Small intestine (tissue), 7 donors: ENCODE results near the gene VPS9D1. TPM values are rescaled to one million over a fixed set of nuclear protein-coding genes. Genes with fewer than 3 reads are reported as not detected.

Experiments
- DNase-seq, 2 donors: peaks; one replicate each; pipeline versions ENCODE4 v3.0.0 to v3.0.0-alpha.2; 2013
- FAIRE-seq: peaks from 2 replicates; lab custom pipeline; 2012; peaks lifted over from hg19 to GRCh38; lab: Jason Lieb, UNC
- H3K27ac ChIP-seq, 3 donors: one replicate each; pipeline ENCODE4 v1.5.1; 2013; ENCODE audit warnings: low read length in 2 of 3, mild to moderate bottlenecking in 2 of 3, control low read depth in 1 of 3, inconsistent platforms in 1 of 3, low read depth in 1 of 3, moderate library complexity in 1 of 3
- H3K27me3 ChIP-seq, 3 donors: one replicate each; pipeline ENCODE4 v1.6.1; 2013; ENCODE audit warnings: low read length in 3 of 3, inconsistent platforms in 1 of 3; ENCODE audit not compliant: control insufficient read depth in 3 of 3, insufficient read depth in 3 of 3
- H3K36me3 ChIP-seq, 3 donors: one replicate each; pipeline ENCODE4 v1.6.1; 2013; ENCODE audit warnings: low read length in 3 of 3, inconsistent platforms in 1 of 3, low read depth in 1 of 3, mild to moderate bottlenecking in 1 of 3, moderate library complexity in 1 of 3; ENCODE audit not compliant: control insufficient read depth in 3 of 3, insufficient read depth in 2 of 3
- H3K4me1 ChIP-seq, 3 donors: one replicate each; pipeline ENCODE4 v1.6.1; 2013; ENCODE audit warnings: low read length in 2 of 3, inconsistent platforms in 1 of 3, low read depth in 1 of 3, mild to moderate bottlenecking in 1 of 3, moderate library complexity in 1 of 3; ENCODE audit not compliant: control insufficient read depth in 3 of 3, insufficient read depth in 2 of 3
- H3K4me3 ChIP-seq, 3 donors: one replicate each; pipeline ENCODE4 v1.5.1; 2013; ENCODE audit warnings: low read length in 3 of 3, control low read depth in 1 of 3, inconsistent platforms in 1 of 3, low read depth in 1 of 3, mild to moderate bottlenecking in 1 of 3, moderate library complexity in 1 of 3
- H3K9me3 ChIP-seq, 2 donors: one replicate each; pipeline ENCODE4 v1.6.1; 2013; ENCODE audit warnings: low read depth in 1 of 2, low read length in 1 of 2; ENCODE audit not compliant: control insufficient read depth in 2 of 2, insufficient read depth in 1 of 2
- WGBS, 3 donors: extraction: QIAGEN DNeasy Blood & Tissue Kit; methylation state at CpG; one replicate each; pipeline ENCODE4 v1.1.7; 2013; 5-methylcytosine and 5-hydroxymethylcytosine counted together
- polyA plus RNA-seq, 4 donors: library from polyadenylated mRNA; stranded (reverse) in 3 of 4; unstranded in 1 of 4; fragments of 200-250 nt in 3 of 4; fragments of 120-200 nt in 1 of 4; gene quantifications; one replicate each; pipeline versions ENCODE4 v1.2.1 to v1.2.3, GENCODE V29; 2013
- donor health status: healthy with polysubstance abuse.
- donor health status: control.
- donor health status: control.
- donor health status: Bipolar disorder and iron deficiency.
- donor health status: healthy.

VPS9D1 gene
- polyA plus RNA-seq, 4 donors = 12.3 to 48.5 (median 28.8) TPM

GRCh38 chr16:89710709-89711564 lies 9.8 kb downstream of the VPS9D1 start:
- FAIRE-seq = no peak
- no peak overlapping the region for H3K4me3 ChIP-seq

GRCh38 chr16:89709716-89710432 lies 10.8 kb downstream of the VPS9D1 start:
- no peak for DNase-seq
- peaks cover 0 to 5% (median 0%) of the 10 kb centered on the region in 3 donors for H3K27me3 ChIP-seq
- WGBS, 3 donors = 84 to 90% (median 90%) methylated on average over 19 of the region's 19 CpGs
- peaks cover 0 to 43% (median 0%) of the 10 kb centered on the region in 3 donors for H3K36me3 ChIP-seq
- H3K27ac ChIP-seq = no peak overlapping the region
- no peaks in the 10 kb centered on the region for H3K9me3 ChIP-seq
- no peak overlapping the region for H3K4me3 ChIP-seq
- no peak for FAIRE-seq
- H3K4me1 ChIP-seq = no peaks in the 10 kb centered on the region

More at GRCh38 chr16:89710709-89711564, 9.8 kb downstream of the VPS9D1 start:
- Histone ChIP-seq H3K9me3 (no peaks in the 10 kb centered on the region), H3K27ac (no peak overlapping the region), H3K27me3 (peaks cover 0 to 5% (median 0%) of the 10 kb centered on the region in 3 donors), H3K4me1 (no peaks in the 10 kb centered on the region), H3K36me3 (peaks cover 0 to 49% (median 0%) of the 10 kb centered on the region in 3 donors)
- no peak for DNase-seq
- 82 to 86% (median 85%) methylated on average over 44 to 63 of the region's 63 CpGs for WGBS, 3 donors

GRCh38 chr16:89709166-89709565 lies 11.5 kb downstream of the VPS9D1 start:
- peaks cover 0 to 5% (median 0%) of the 10 kb centered on the region in 3 donors for H3K27me3 ChIP-seq
- DNase-seq = no peak
- H3K4me1 ChIP-seq = no peaks in the 10 kb centered on the region
- H3K9me3 ChIP-seq = no peaks in the 10 kb centered on the region
- no peak overlapping the region for H3K27ac ChIP-seq
- peaks cover 0 to 39% (median 0%) of the 10 kb centered on the region in 3 donors for H3K36me3 ChIP-seq
- H3K4me3 ChIP-seq = no peak overlapping the region
- WGBS, 3 donors = 81 to 94% (median 87%) methylated on average over 10 of the region's 10 CpGs
- no peak for FAIRE-seq

- peak in 1 of 2 donors; percentile 68 for DNase-seq
- no peak for FAIRE-seq
- H3K36me3 ChIP-seq = peaks cover 0 to 36% (median 0%) of the 10 kb centered on the region in 3 donors
- no peak overlapping the region for H3K4me3 ChIP-seq
- WGBS, 3 donors = 46 to 82% (median 76%) methylated on average over 14 to 19 of the region's 19 CpGs
- H3K9me3 ChIP-seq = no peaks in the 10 kb centered on the region
- H3K27me3 ChIP-seq = peaks cover 0 to 5% (median 0%) of the 10 kb centered on the region in 3 donors
- H3K4me1 ChIP-seq = no peaks in the 10 kb centered on the region
- H3K27ac ChIP-seq = no peak overlapping the region
Observed at GRCh38 chr16:89708481-89708931, 12.2 kb downstream of the VPS9D1 start.

GRCh38 chr16:89707695-89708094 lies 13.0 kb downstream of the VPS9D1 start:
- FAIRE-seq (no peak), DNase-seq (no peak)
- peaks cover 0 to 5% (median 0%) of the 10 kb centered on the region in 3 donors for H3K27me3 ChIP-seq
- no peaks in the 10 kb centered on the region for H3K9me3 ChIP-seq
- peaks cover 0 to 32% (median 0%) of the 10 kb centered on the region in 3 donors for H3K36me3 ChIP-seq
- H3K27ac ChIP-seq = no peak overlapping the region
- H3K4me1 ChIP-seq = no peaks in the 10 kb centered on the region
- H3K4me3 ChIP-seq = no peak overlapping the region
- 87 to 92% (median 87%) methylated on average over 9 of the region's 9 CpGs for WGBS, 3 donors

- Histone ChIP-seq H3K9me3 (no peaks in the 10 kb centered on the region), H3K4me1 (peaks cover 0 to 6% (median 3%) of the 10 kb centered on the region in 3 donors), H3K4me3 (no peak overlapping the region), H3K27ac (no peak overlapping the region), H3K27me3 (no peaks in the 10 kb centered on the region), H3K36me3 (peaks cover 0 to 31% (median 0%) of the 10 kb centered on the region in 3 donors)
- WGBS, 3 donors = 83 to 85% (median 84%) methylated on average over 14 of the region's 14 CpGs
- DNase-seq = no peak
- FAIRE-seq = no peak
Observed at GRCh38 chr16:89706518-89707260, 14.0 kb downstream of the VPS9D1 start.

- Histone ChIP-seq H3K4me3 (no peak overlapping the region), H3K9me3 (no peaks in the 10 kb centered on the region), H3K27me3 (no peaks in the 10 kb centered on the region), H3K4me1 (peaks cover 1 to 12% (median 6%) of the 10 kb centered on the region in 3 donors), H3K27ac (no peak overlapping the region), H3K36me3 (peaks cover 0 to 25% (median 0%) of the 10 kb centered on the region in 3 donors)
- 75 to 82% (median 81%) methylated on average over 15 of the region's 15 CpGs for WGBS, 3 donors
- FAIRE-seq (no peak), DNase-seq (no peak)
Observed at GRCh38 chr16:89705006-89705405, 15.7 kb downstream of the VPS9D1 start.
